ENCODE data around the gene NOPCHAP1.

- TF ChIP-seq CTCF (IDR thresholded peaks at IDR 0.05 in 4 of 5, conservative IDR thresholded peaks at IDR 0.05 in 1 of 5): no peak
- no peak for TF ChIP-seq POLR2A (IDR thresholded peaks at IDR 0.05)
Measured at GRCh38 chr12:104999347-104999685, 13.2 kb downstream of the NOPCHAP1 start.
